ENCODE data around the gene CCDC91.

The CCDC91 gene

GRCh38 chr12:28218875-28219274 lies 28.6 kb downstream of the CCDC91 start:
- TF ChIP-seq, protein P1, sequence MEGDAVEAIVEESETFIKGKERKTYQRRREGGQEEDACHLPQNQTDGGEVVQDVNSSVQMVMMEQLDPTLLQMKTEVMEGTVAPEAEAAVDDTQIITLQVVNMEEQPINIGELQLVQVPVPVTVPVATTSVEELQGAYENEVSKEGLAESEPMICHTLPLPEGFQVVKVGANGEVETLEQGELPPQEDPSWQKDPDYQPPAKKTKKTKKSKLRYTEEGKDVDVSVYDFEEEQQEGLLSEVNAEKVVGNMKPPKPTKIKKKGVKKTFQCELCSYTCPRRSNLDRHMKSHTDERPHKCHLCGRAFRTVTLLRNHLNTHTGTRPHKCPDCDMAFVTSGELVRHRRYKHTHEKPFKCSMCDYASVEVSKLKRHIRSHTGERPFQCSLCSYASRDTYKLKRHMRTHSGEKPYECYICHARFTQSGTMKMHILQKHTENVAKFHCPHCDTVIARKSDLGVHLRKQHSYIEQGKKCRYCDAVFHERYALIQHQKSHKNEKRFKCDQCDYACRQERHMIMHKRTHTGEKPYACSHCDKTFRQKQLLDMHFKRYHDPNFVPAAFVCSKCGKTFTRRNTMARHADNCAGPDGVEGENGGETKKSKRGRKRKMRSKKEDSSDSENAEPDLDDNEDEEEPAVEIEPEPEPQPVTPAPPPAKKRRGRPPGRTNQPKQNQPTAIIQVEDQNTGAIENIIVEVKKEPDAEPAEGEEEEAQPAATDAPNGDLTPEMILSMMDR (IDR thresholded peaks at IDR 0.05; ENCODE audit: insufficient read depth, low read length, poor library complexity, severe bottlenecking), result no peak
- Histone ChIP-seq H3K79me2 (ENCODE audit: insufficient read depth, low read length) (peaks cover 30% of the 10 kb centered on the region), H3K9ac (ENCODE audit: low read length) (no peak overlapping the region), H3K9me3 (ENCODE audit: insufficient read depth, low read length) (peaks cover 4% of the 10 kb centered on the region; the same call in 1 of the 2 replicates), H3K27ac (ENCODE audit: low read depth, low read length) (no peak overlapping the region), H3K4me3 (ENCODE audit: insufficient read depth, low read length, poor library complexity, severe bottlenecking) (no peak overlapping the region), H4K20me1 (ENCODE audit: low read depth, low read length) (no peaks in the 10 kb centered on the region), H3K27me3 (ENCODE audit: low read length) (no peaks in the 10 kb centered on the region), H3F3A (ENCODE audit: insufficient read depth) (no peaks in the 10 kb centered on the region), H3K4me2 (ENCODE audit: low read depth, low read length, poor library complexity, severe bottlenecking) (no peak overlapping the region), H3K36me3 (ENCODE audit: low read length) (peaks cover 14% of the 10 kb centered on the region), H3K9me2 (replicated peaks; ENCODE audit: insufficient read depth, low read length) (no peaks in the 10 kb centered on the region), H2AFZ (ENCODE audit: low read depth, low read length, severe bottlenecking) (no peak overlapping the region)

DNA sequence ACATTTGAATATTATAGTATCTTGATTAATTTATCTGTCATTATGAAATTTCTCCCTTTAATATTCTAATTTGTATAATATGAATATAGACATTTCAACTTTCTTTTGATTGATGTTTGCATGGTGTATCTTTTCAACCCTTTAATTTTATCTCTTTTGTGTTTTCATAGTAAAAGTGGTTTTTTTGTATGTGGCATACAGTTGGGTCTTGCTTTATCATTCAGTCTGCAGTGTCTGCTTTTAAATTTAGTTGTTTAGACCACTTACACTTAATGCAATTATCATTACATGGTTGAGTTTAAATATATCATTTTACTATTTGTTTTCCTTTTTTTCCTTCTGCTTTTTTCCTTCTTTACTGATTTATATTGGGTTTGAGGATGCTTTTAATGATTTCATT lies 29.6 kb downstream of the CCDC91 start:
- Histone ChIP-seq H2AFZ (ENCODE audit: low read depth, low read length, severe bottlenecking) (no peak overlapping the region), H3K27ac (ENCODE audit: low read depth, low read length) (no peak overlapping the region), H3K27me3 (ENCODE audit: low read length) (no peaks in the 10 kb centered on the region), H3K9ac (ENCODE audit: low read length) (no peak overlapping the region), H3K79me2 (ENCODE audit: insufficient read depth, low read length) (peaks cover 30% of the 10 kb centered on the region), H4K20me1 (ENCODE audit: low read depth, low read length) (no peaks in the 10 kb centered on the region), H3K9me2 (replicated peaks; ENCODE audit: insufficient read depth, low read length) (no peaks in the 10 kb centered on the region), H3F3A (ENCODE audit: insufficient read depth) (no peaks in the 10 kb centered on the region), H3K4me3 (ENCODE audit: insufficient read depth, low read length, poor library complexity, severe bottlenecking) (no peak overlapping the region), H3K9me3 (ENCODE audit: insufficient read depth, low read length) (peaks cover 4% of the 10 kb centered on the region; the same call in 1 of the 2 replicates), H3K36me3 (ENCODE audit: low read length) (peaks cover 14% of the 10 kb centered on the region), H3K4me2 (ENCODE audit: low read depth, low read length, poor library complexity, severe bottlenecking) (no peak overlapping the region)
- TF ChIP-seq EZH2phosphoT487 (conservative IDR thresholded peaks at IDR 0.05; ENCODE audit: low read length), result no peak
- TF ChIP-seq, protein P1 (IDR thresholded peaks at IDR 0.05; ENCODE audit: insufficient read depth, low read length, poor library complexity, severe bottlenecking), result no peak

GRCh38 chr12:28222081-28222700 lies 31.9 kb downstream of the CCDC91 start:
- Histone ChIP-seq H3K27ac (ENCODE audit: low read depth, low read length) (no peak overlapping the region), H3K36me3 (ENCODE audit: low read length) (peaks cover 14% of the 10 kb centered on the region), H4K20me1 (ENCODE audit: low read depth, low read length) (no peaks in the 10 kb centered on the region), H3F3A (ENCODE audit: insufficient read depth) (no peaks in the 10 kb centered on the region), H3K9me3 (ENCODE audit: insufficient read depth, low read length) (peaks cover 4% of the 10 kb centered on the region; the same call in 1 of the 2 replicates), H3K79me2 (ENCODE audit: insufficient read depth, low read length) (peaks cover 28% of the 10 kb centered on the region), H3K9ac (ENCODE audit: low read length) (no peak overlapping the region), H3K4me2 (ENCODE audit: low read depth, low read length, poor library complexity, severe bottlenecking) (no peak overlapping the region), H3K4me3 (ENCODE audit: insufficient read depth, low read length, poor library complexity, severe bottlenecking) (no peak overlapping the region), H3K27me3 (ENCODE audit: low read length) (no peaks in the 10 kb centered on the region), H3K9me2 (replicated peaks; ENCODE audit: insufficient read depth, low read length) (no peaks in the 10 kb centered on the region), H2AFZ (ENCODE audit: low read depth, low read length, severe bottlenecking) (no peak overlapping the region)
- no peak for TF ChIP-seq EZH2phosphoT487 (conservative IDR thresholded peaks at IDR 0.05; ENCODE audit: low read length)

- Histone ChIP-seq H4K20me1 (ENCODE audit: low read depth, low read length) (no peaks in the 10 kb centered on the region), H3F3A (ENCODE audit: insufficient read depth) (no peaks in the 10 kb centered on the region), H3K9me3 (ENCODE audit: insufficient read depth, low read length) (peaks cover 4% of the 10 kb centered on the region; the same call in 1 of the 2 replicates), H3K9me2 (replicated peaks; ENCODE audit: insufficient read depth, low read length) (no peaks in the 10 kb centered on the region), H3K27ac (ENCODE audit: low read depth, low read length) (no peak overlapping the region), H3K4me2 (ENCODE audit: low read depth, low read length, poor library complexity, severe bottlenecking) (no peak overlapping the region), H3K36me3 (ENCODE audit: low read length) (peaks cover 14% of the 10 kb centered on the region), H2AFZ (ENCODE audit: low read depth, low read length, severe bottlenecking) (no peak overlapping the region), H3K9ac (ENCODE audit: low read length) (no peak overlapping the region), H3K4me3 (ENCODE audit: insufficient read depth, low read length, poor library complexity, severe bottlenecking) (no peak overlapping the region), H3K27me3 (ENCODE audit: low read length) (no peaks in the 10 kb centered on the region), H3K79me2 (ENCODE audit: insufficient read depth, low read length) (peaks cover 28% of the 10 kb centered on the region)
- no peak for TF ChIP-seq EZH2phosphoT487 (conservative IDR thresholded peaks at IDR 0.05; ENCODE audit: low read length)
- TF ChIP-seq, protein P1 (IDR thresholded peaks at IDR 0.05; ENCODE audit: insufficient read depth, low read length, poor library complexity, severe bottlenecking), result no peak
Measured at GRCh38 chr12:28223025-28223554, 32.8 kb downstream of the CCDC91 start.

Measured in SU-DHL-6 (cell line).